Small intestine (tissue), 7 donors: ENCODE measurements around the gene PHRF1. TPM values are rescaled to one million over a fixed set of nuclear protein-coding genes. Genes with fewer than 3 reads are reported as not detected.
"Not testable (repeated sequence)": the region's sequence is repeated elsewhere in the genome, so short reads cannot be mapped to it uniquely, and the experiment has no call there.

Experiments
- DNase-seq, 2 donors: peaks; one replicate each; pipeline versions ENCODE4 v3.0.0 to v3.0.0-alpha.2; 2013
- FAIRE-seq: peaks from 2 replicates; lab custom pipeline; 2012; peaks lifted over from hg19 to GRCh38; lab: Jason Lieb, UNC
- H3K27ac ChIP-seq, 3 donors: one replicate each; pipeline ENCODE4 v1.5.1; 2013; ENCODE audit warnings: low read length in 2 of 3, mild to moderate bottlenecking in 2 of 3, control low read depth in 1 of 3, inconsistent platforms in 1 of 3, low read depth in 1 of 3, moderate library complexity in 1 of 3
- H3K27me3 ChIP-seq, 3 donors: one replicate each; pipeline ENCODE4 v1.6.1; 2013; ENCODE audit warnings: low read length in 3 of 3, inconsistent platforms in 1 of 3; ENCODE audit not compliant: control insufficient read depth in 3 of 3, insufficient read depth in 3 of 3
- H3K36me3 ChIP-seq, 3 donors: one replicate each; pipeline ENCODE4 v1.6.1; 2013; ENCODE audit warnings: low read length in 3 of 3, inconsistent platforms in 1 of 3, low read depth in 1 of 3, mild to moderate bottlenecking in 1 of 3, moderate library complexity in 1 of 3; ENCODE audit not compliant: control insufficient read depth in 3 of 3, insufficient read depth in 2 of 3
- H3K4me1 ChIP-seq, 3 donors: one replicate each; pipeline ENCODE4 v1.6.1; 2013; ENCODE audit warnings: low read length in 2 of 3, inconsistent platforms in 1 of 3, low read depth in 1 of 3, mild to moderate bottlenecking in 1 of 3, moderate library complexity in 1 of 3; ENCODE audit not compliant: control insufficient read depth in 3 of 3, insufficient read depth in 2 of 3
- H3K4me3 ChIP-seq, 3 donors: one replicate each; pipeline ENCODE4 v1.5.1; 2013; ENCODE audit warnings: low read length in 3 of 3, control low read depth in 1 of 3, inconsistent platforms in 1 of 3, low read depth in 1 of 3, mild to moderate bottlenecking in 1 of 3, moderate library complexity in 1 of 3
- H3K9me3 ChIP-seq, 2 donors: one replicate each; pipeline ENCODE4 v1.6.1; 2013; ENCODE audit warnings: low read depth in 1 of 2, low read length in 1 of 2; ENCODE audit not compliant: control insufficient read depth in 2 of 2, insufficient read depth in 1 of 2
- WGBS, 3 donors: extraction: QIAGEN DNeasy Blood & Tissue Kit; methylation state at CpG; one replicate each; pipeline ENCODE4 v1.1.7; 2013; 5-methylcytosine and 5-hydroxymethylcytosine counted together
- polyA plus RNA-seq, 4 donors: library from polyadenylated mRNA; stranded (reverse) in 3 of 4; unstranded in 1 of 4; fragments of 200-250 nt in 3 of 4; fragments of 120-200 nt in 1 of 4; gene quantifications; one replicate each; pipeline versions ENCODE4 v1.2.1 to v1.2.3, GENCODE V29; 2013
- donor health status: healthy with polysubstance abuse.
- donor health status: control.
- donor health status: control.
- donor health status: Bipolar disorder and iron deficiency.
- donor health status: healthy.

Gene PHRF1
- polyA plus RNA-seq, 4 donors, result 14.6 to 43.3 (median 23.6) TPM

DNA sequence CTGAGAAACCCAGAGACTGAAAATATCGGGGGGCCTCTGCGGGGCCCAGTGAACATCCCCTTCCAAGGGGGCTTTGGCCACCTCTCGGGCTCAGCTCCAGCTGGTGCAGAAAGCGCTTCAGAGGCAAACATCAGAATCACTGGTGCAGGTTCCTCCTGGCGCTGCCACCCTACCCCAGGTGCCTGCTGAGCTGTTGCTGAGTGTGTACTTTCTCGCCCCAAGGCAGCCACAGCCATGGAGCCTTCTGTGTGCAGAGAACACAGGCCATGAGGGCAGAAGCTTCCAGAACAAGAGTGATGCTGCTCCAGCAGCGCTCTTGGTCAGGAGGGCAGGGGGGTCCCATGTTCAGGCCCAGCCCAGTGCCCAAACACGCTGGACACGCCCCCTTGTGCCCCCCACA is 67.1 kb downstream of the PHRF1 start:
- no peak for FAIRE-seq
- DNase-seq, result no peak
- H3K4me3 ChIP-seq, result no peak overlapping the region
- H3K27ac ChIP-seq, result no peak overlapping the region
- H3K9me3 ChIP-seq, result no peaks in the 10 kb centered on the region
- peaks cover 0 to 64% (median 0%) of the 10 kb centered on the region in 3 donors for H3K36me3 ChIP-seq
- 88 to 96% (median 93%) methylated on average over 9 of the region's 9 CpGs for WGBS, 3 donors
- peaks cover 0 to 13% (median 2%) of the 10 kb centered on the region in 3 donors for H3K4me1 ChIP-seq
- H3K27me3 ChIP-seq, result peaks cover 0 to 18% (median 4%) of the 10 kb centered on the region in 3 donors

DNA sequence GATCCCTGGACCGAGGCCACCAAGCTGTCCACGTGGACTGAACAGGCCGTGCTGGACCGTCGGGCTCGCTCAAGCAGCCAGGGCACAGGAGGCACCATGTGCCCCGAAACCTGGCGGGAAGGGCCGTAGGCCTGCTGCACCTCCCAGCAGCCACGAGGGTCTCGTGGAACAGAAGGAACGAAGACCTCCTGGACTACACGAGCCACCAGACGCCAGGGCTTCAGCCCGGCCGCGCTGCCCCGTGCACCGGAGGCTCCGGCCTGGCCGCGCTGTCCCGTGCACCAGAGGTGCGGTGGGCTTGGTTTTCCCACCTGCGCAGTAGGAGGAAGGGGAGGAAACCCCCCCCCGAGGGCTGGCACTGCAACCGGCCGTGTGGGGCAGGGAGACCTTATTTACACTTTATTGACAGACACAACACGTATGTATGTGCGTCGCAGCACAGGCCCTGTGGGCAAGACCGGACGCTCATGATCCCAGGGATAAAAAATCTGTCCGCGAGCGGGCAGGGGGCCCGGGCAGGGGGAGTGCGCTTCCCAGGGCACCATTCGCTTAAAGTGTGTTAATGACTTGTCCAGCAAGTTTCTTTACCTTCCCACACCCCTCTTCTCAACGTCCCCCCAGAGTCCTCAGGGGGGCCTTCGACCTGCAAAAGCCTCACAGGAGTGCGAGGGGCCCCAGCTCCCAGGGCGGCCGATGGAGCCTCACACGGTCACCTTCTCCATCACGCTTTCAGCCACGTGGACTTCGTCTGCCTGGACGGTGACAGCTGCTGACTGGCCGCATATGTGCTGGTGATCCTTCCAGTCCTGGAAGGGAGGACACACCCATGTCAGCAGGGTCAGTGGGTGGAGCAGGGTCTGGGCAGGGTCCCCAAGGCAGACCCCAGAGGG is 67.8 kb downstream of the PHRF1 start:
- FAIRE-seq (no peak), DNase-seq (no peak)

DNA sequence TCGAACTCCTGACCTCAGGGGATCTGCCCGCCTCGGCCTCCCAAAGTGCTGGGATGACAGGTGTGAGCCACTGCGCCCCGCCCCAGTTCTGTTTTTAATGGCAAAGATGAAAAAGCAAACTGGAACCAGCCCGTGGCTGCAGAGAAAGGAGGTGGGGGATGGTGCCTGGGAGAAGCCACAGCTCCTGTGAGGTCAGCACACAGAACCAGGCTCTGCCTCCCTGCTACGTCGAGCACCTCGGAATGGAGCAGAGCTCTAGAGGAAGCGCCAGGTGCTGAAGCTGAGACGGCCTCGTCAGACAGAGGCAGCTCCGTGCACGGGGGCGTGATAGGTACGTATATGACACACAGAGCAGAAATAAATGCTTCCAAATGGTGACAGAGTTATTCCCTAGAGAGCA is 69.3 kb downstream of the PHRF1 start:
- Histone ChIP-seq H3K36me3 (peaks cover 0 to 76% (median 0%) of the 10 kb centered on the region in 3 donors), H3K4me1 (peaks cover 0 to 4% (median 2%) of the 10 kb centered on the region in 3 donors), H3K4me3 (no peak overlapping the region), H3K27me3 (peaks cover 0 to 5% (median 0%) of the 10 kb centered on the region in 3 donors), H3K9me3 (no peaks in the 10 kb centered on the region), H3K27ac (no peak overlapping the region)
- no peak for FAIRE-seq
- WGBS, 3 donors, result 75 to 77% (median 77%) methylated on average over 16 of the region's 16 CpGs
- DNase-seq, result no peak

More for the DNA sequence above, 67.8 kb downstream of the PHRF1 start:
- H3K9me3 ChIP-seq, result no peaks in the 10 kb centered on the region
- H3K4me3 ChIP-seq, result no peak overlapping the region
- H3K27ac ChIP-seq, result no peak overlapping the region
- peaks cover 0 to 6% (median 2%) of the 10 kb centered on the region in 3 donors for H3K4me1 ChIP-seq
- WGBS, 3 donors, result 89 to 90% (median 90%) methylated on average over 47 to 50 of the region's 50 CpGs
- H3K36me3 ChIP-seq, result peaks cover 0 to 65% (median 0%) of the 10 kb centered on the region in 3 donors
- peaks cover 0 to 11% (median 0%) of the 10 kb centered on the region in 3 donors for H3K27me3 ChIP-seq

DNA sequence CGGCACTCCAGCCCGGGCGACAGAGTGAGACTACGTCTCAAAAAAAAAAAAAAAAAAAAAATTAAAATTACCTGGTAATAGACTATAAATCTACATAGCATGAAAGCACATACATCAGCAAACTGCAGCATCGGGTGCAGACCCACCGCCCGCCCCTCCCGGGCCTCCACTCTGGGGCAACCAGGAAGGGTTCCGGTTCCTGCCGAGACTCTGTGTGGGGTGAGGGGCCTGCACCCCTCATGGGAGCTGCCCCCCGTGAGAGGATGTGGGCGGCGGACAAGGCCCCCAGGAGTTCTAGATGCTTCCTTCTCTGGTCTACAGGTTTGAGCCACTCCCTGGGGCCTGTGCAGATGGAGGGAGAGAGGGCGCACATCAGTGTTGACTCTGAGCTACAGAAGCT is 69.9 kb downstream of the PHRF1 start:
- 82 to 90% (median 87%) methylated on average over 12 to 14 of the region's 14 CpGs for WGBS, 3 donors
- H3K4me1 ChIP-seq, result peaks cover 0 to 4% (median 2%) of the 10 kb centered on the region in 3 donors
- no peak for FAIRE-seq

DNA sequence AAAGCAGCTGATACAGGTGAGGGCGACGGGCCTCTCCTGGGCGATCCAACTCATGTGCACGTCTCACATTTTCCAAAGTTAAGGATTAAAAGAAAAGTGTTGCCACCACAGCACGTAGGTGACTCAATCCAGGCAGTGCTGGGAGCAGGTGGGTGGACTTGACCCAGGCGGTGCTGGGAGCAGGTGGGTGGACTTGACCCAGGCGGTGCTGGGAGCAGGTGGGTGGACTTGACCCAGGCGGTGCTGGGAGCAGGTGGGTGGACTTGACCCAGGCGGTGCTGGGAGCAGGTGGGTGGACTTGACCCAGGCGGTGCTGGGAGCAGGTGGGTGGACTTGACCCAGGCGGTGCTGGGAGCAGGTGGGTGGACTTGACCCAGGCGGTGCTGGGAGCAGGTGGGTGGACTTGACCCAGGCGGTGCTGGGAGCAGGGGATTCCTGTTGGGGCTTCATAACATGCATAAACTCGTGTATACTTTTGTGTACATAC is 71.4 kb downstream of the PHRF1 start:
- WGBS, 3 donors, result 20 to 67% (median 56%) methylated on average over 9 to 10 of the region's 14 CpGs
- H3K4me3 ChIP-seq, H3K27me3 ChIP-seq, FAIRE-seq, H3K4me1 ChIP-seq, H3K9me3 ChIP-seq: not testable (repeated sequence)
- peaks cover 0 to 67% (median 0%) of the 10 kb centered on the region in 3 donors for H3K36me3 ChIP-seq
- DNase-seq, result peak; percentile 55 to 63
- peak overlapping the region in 1 of 3 donors; percentile 64 for H3K27ac ChIP-seq

More for the DNA sequence above, 69.9 kb downstream of the PHRF1 start:
- H3K27me3 ChIP-seq, result no peaks in the 10 kb centered on the region
- no peak overlapping the region for H3K27ac ChIP-seq
- H3K4me3 ChIP-seq, result no peak overlapping the region
- H3K9me3 ChIP-seq, result no peaks in the 10 kb centered on the region
- DNase-seq, result no peak
- H3K36me3 ChIP-seq, result peaks cover 0 to 76% (median 0%) of the 10 kb centered on the region in 3 donors

DNA sequence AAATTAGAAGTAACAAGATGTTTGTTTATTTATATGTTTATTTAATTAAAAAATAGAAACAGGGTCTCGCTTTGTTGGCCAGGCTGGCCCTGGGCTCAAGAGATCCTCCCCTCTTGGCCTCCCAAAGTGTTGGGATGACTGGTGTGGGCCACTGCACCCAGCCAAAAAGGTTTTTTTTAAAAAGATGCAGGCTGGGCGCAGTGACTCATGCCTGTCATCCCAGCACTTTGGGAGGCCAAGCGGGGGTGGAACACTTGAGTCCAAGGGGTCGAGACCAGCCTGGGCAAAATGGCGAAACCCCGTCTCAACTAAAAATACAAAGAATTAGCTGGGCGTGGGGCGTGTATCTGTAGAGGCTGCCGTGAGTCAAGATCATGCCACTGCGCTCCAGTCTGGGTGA is 74.2 kb downstream of the PHRF1 start:
- Histone ChIP-seq H3K36me3 (peaks cover 0 to 61% (median 0%) of the 10 kb centered on the region in 3 donors), H3K27ac (no peak overlapping the region), H3K9me3 (no peaks in the 10 kb centered on the region), H3K4me3 (no peak overlapping the region), H3K27me3 (no peaks in the 10 kb centered on the region), H3K4me1 (peaks cover 0 to 17% (median 4%) of the 10 kb centered on the region in 3 donors)
- DNase-seq (no peak), FAIRE-seq (no peak)
- 94 to 98% (median 94%) methylated on average over 10 of the region's 10 CpGs for WGBS, 3 donors

DNA sequence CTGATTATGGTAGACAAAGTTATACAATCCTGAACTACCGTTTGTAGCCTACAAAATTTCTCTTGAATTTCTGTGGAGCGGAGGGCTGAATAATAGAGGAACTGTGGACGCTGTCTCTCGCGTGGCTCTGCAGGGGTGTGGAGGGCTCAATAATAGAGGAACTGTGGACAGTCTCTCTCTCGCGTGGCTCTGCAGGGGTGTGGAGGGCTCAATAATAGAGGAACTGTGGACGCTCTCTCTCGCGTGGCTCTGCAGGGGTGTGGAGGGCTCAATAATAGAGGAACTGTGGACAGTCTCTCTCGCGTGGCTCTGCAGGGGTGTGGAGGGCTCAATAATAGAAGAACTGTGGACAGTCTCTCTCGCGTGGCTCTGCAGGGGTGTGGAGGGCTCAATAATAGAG is 76.9 kb downstream of the PHRF1 start:
- not testable (repeated sequence) for FAIRE-seq
- peaks cover 4 to 32% (median 9%) of the 10 kb centered on the region in 3 donors for H3K4me1 ChIP-seq
- WGBS, 3 donors, result 87 to 90% (median 87%) methylated on average over 14 of the region's 14 CpGs

DNA sequence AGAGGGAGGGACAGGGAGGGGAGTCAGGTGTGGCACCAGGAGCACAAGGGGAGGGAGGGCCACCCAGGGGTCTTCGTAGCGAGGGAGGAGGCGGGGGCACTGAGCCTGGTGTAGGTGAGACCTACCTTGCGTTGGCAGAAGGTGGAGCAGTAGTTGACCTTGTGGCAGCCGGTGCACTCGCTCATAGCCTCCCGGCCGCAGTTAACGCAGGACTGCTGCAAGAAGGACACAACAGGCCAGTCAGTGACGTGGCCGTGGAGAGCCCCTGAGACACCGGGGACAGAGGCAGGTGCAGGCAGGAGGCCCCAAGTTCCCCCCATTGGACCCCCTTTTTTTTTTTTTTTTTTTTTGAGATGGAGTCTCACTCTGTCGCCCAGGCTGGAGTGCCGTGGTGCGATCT is 77.6 kb downstream of the PHRF1 start:
- Histone ChIP-seq H3K4me3 (no peak overlapping the region), H3K4me1 (peaks cover 4 to 39% (median 9%) of the 10 kb centered on the region in 3 donors), H3K27me3 (no peaks in the 10 kb centered on the region), H3K36me3 (peaks cover 0 to 61% (median 0%) of the 10 kb centered on the region in 3 donors), H3K9me3 (no peaks in the 10 kb centered on the region), H3K27ac (peak overlapping the region in 1 of 3 donors; percentile 89)
- no peak for DNase-seq
- WGBS, 3 donors, result 91 to 94% (median 91%) methylated on average over 13 to 15 of the region's 15 CpGs
- no peak for FAIRE-seq

More for the DNA sequence above, 76.9 kb downstream of the PHRF1 start:
- not testable (repeated sequence) for H3K27ac ChIP-seq, H3K27me3 ChIP-seq, H3K4me3 ChIP-seq, DNase-seq, H3K9me3 ChIP-seq
- H3K36me3 ChIP-seq, result peaks cover 0 to 58% (median 0%) of the 10 kb centered on the region in 3 donors
